H1 (cell line): Measurements from ENCODE around the gene GAPDH.

Experiments used
- BRCA1 ChIP-seq: IDR thresholded peaks from 2 replicates; pipeline ENCODE4 v1.6.1; 2012; ENCODE audit warnings: low read depth, low read length, improper control_type of control experiment
- EP300 ChIP-seq, 2 experiments: IDR thresholded peaks; 1 replicate in 1 of 2; 2 replicates in 1 of 2; pipeline ENCODE4 v1.6.1; 2011 to 2012; ENCODE audit warnings: low read depth in 2 of 2, low read length in 2 of 2, mild to moderate bottlenecking in 2 of 2, borderline replicate concordance in 1 of 2, inconsistent platforms in 1 of 2, moderate library complexity in 1 of 2
- EZH2 ChIP-seq: fragments of 200-600 bp; sonication (generic); IDR thresholded peaks from 2 replicates; pipeline ENCODE4 v1.7.1; 2012; ENCODE audit warnings: low read depth, mild to moderate bottlenecking, moderate library complexity, low read length, inconsistent platforms; ENCODE audit not compliant: severe bottlenecking
- POLR2A ChIP-seq, 2 experiments: IDR thresholded peaks; 1 replicate in 1 of 2; 2 replicates in 1 of 2; pipeline ENCODE4 v1.6.1; 2011; ENCODE audit warnings: low read depth in 2 of 2, low read length in 2 of 2, mild to moderate bottlenecking in 2 of 2; ENCODE audit errors: control extremely low read depth in 1 of 2
- SIN3A ChIP-seq, 2 experiments: IDR thresholded peaks in 1 of 2; conservative IDR thresholded peaks in 1 of 2; 2 replicates each; pipeline ENCODE4 v1.6.1; 2011 to 2012; ENCODE audit warnings: low read length in 2 of 2, improper control_type of control experiment in 1 of 2, low read depth in 1 of 2, mild to moderate bottlenecking in 1 of 2
- SP1 ChIP-seq: IDR thresholded peaks from 2 replicates; pipeline ENCODE4 v1.6.1; 2011; ENCODE audit warnings: low read depth, low read length
- TBP ChIP-seq: IDR thresholded peaks from 2 replicates; pipeline ENCODE4 v1.6.1; 2011; ENCODE audit warnings: low read depth, low read length, improper control_type of control experiment
- TF ChIP-seq, protein P1 (sequence below): fragments of 300-600 bp; sonication (generic); IDR thresholded peaks from 2 replicates; pipeline ENCODE4 v1.7.1; 2012; ENCODE audit warnings: low read length, moderate library complexity, mild to moderate bottlenecking, inconsistent platforms; ENCODE audit not compliant: insufficient replicate concordance
- TF ChIP-seq, protein P2 (sequence below), 3 experiments: IDR thresholded peaks; 1 replicate in 2 of 3; 2 replicates in 1 of 3; pipeline versions ENCODE4 v1.5.1 to v1.6.1; 2011; ENCODE audit warnings: low read length in 3 of 3, mild to moderate bottlenecking in 3 of 3, inconsistent platforms in 2 of 3, low read depth in 1 of 3, moderate library complexity in 1 of 3; ENCODE audit not compliant: insufficient read depth in 1 of 3; ENCODE audit errors: control extremely low read depth in 1 of 3

DNA sequence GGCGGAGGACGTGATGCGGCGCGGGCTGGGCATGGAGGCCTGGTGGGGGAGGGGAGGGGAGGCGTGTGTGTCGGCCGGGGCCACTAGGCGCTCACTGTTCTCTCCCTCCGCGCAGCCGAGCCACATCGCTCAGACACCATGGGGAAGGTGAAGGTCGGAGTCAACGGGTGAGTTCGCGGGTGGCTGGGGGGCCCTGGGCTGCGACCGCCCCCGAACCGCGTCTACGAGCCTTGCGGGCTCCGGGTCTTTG, 303 bp downstream of the GAPDH start:
- TF ChIP-seq, protein P1, sequence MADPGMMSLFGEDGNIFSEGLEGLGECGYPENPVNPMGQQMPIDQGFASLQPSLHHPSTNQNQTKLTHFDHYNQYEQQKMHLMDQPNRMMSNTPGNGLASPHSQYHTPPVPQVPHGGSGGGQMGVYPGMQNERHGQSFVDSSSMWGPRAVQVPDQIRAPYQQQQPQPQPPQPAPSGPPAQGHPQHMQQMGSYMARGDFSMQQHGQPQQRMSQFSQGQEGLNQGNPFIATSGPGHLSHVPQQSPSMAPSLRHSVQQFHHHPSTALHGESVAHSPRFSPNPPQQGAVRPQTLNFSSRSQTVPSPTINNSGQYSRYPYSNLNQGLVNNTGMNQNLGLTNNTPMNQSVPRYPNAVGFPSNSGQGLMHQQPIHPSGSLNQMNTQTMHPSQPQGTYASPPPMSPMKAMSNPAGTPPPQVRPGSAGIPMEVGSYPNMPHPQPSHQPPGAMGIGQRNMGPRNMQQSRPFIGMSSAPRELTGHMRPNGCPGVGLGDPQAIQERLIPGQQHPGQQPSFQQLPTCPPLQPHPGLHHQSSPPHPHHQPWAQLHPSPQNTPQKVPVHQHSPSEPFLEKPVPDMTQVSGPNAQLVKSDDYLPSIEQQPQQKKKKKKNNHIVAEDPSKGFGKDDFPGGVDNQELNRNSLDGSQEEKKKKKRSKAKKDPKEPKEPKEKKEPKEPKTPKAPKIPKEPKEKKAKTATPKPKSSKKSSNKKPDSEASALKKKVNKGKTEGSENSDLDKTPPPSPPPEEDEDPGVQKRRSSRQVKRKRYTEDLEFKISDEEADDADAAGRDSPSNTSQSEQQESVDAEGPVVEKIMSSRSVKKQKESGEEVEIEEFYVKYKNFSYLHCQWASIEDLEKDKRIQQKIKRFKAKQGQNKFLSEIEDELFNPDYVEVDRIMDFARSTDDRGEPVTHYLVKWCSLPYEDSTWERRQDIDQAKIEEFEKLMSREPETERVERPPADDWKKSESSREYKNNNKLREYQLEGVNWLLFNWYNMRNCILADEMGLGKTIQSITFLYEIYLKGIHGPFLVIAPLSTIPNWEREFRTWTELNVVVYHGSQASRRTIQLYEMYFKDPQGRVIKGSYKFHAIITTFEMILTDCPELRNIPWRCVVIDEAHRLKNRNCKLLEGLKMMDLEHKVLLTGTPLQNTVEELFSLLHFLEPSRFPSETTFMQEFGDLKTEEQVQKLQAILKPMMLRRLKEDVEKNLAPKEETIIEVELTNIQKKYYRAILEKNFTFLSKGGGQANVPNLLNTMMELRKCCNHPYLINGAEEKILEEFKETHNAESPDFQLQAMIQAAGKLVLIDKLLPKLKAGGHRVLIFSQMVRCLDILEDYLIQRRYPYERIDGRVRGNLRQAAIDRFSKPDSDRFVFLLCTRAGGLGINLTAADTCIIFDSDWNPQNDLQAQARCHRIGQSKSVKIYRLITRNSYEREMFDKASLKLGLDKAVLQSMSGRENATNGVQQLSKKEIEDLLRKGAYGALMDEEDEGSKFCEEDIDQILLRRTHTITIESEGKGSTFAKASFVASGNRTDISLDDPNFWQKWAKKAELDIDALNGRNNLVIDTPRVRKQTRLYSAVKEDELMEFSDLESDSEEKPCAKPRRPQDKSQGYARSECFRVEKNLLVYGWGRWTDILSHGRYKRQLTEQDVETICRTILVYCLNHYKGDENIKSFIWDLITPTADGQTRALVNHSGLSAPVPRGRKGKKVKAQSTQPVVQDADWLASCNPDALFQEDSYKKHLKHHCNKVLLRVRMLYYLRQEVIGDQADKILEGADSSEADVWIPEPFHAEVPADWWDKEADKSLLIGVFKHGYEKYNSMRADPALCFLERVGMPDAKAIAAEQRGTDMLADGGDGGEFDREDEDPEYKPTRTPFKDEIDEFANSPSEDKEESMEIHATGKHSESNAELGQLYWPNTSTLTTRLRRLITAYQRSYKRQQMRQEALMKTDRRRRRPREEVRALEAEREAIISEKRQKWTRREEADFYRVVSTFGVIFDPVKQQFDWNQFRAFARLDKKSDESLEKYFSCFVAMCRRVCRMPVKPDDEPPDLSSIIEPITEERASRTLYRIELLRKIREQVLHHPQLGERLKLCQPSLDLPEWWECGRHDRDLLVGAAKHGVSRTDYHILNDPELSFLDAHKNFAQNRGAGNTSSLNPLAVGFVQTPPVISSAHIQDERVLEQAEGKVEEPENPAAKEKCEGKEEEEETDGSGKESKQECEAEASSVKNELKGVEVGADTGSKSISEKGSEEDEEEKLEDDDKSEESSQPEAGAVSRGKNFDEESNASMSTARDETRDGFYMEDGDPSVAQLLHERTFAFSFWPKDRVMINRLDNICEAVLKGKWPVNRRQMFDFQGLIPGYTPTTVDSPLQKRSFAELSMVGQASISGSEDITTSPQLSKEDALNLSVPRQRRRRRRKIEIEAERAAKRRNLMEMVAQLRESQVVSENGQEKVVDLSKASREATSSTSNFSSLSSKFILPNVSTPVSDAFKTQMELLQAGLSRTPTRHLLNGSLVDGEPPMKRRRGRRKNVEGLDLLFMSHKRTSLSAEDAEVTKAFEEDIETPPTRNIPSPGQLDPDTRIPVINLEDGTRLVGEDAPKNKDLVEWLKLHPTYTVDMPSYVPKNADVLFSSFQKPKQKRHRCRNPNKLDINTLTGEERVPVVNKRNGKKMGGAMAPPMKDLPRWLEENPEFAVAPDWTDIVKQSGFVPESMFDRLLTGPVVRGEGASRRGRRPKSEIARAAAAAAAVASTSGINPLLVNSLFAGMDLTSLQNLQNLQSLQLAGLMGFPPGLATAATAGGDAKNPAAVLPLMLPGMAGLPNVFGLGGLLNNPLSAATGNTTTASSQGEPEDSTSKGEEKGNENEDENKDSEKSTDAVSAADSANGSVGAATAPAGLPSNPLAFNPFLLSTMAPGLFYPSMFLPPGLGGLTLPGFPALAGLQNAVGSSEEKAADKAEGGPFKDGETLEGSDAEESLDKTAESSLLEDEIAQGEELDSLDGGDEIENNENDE: no peak
- TF ChIP-seq, protein P2, sequence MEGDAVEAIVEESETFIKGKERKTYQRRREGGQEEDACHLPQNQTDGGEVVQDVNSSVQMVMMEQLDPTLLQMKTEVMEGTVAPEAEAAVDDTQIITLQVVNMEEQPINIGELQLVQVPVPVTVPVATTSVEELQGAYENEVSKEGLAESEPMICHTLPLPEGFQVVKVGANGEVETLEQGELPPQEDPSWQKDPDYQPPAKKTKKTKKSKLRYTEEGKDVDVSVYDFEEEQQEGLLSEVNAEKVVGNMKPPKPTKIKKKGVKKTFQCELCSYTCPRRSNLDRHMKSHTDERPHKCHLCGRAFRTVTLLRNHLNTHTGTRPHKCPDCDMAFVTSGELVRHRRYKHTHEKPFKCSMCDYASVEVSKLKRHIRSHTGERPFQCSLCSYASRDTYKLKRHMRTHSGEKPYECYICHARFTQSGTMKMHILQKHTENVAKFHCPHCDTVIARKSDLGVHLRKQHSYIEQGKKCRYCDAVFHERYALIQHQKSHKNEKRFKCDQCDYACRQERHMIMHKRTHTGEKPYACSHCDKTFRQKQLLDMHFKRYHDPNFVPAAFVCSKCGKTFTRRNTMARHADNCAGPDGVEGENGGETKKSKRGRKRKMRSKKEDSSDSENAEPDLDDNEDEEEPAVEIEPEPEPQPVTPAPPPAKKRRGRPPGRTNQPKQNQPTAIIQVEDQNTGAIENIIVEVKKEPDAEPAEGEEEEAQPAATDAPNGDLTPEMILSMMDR (IDR thresholded peaks at IDR 0.05; ENCODE audit: control extremely low read depth in 1 of 3, insufficient read depth in 1 of 3, low read depth in 1 of 3, low read length in 3 of 3): no peak
- TF ChIP-seq EP300 (IDR thresholded peaks at IDR 0.05; ENCODE audit: borderline replicate concordance in 1 of 2, low read depth in 2 of 2, low read length in 2 of 2) (no peak), POLR2A (IDR thresholded peaks at IDR 0.05; ENCODE audit: control extremely low read depth in 1 of 2, low read depth in 2 of 2, low read length in 2 of 2) (no peak), SIN3A (conservative IDR thresholded peaks at IDR 0.05 in 1 of 2, IDR thresholded peaks at IDR 0.05 in 1 of 2; ENCODE audit: low read depth in 1 of 2, low read length in 2 of 2) (no peak), BRCA1 (no peak), SP1 (no peak), EZH2 (no peak), TBP (no peak)
